Pancreas (tissue), 10 donors: ENCODE results near the gene NSD1. TPM values are rescaled to one million over a fixed set of nuclear protein-coding genes. Genes with fewer than 3 reads are reported as not detected.

Experiments used
- ATAC-seq, 4 donors: fragments of 200-7000 bp; cut with Tn5 transposase; one replicate each; pipeline versions ENCODE4 v1.8.0 to v1.9.1; 2020; ENCODE audit warnings: mild to moderate bottlenecking in 4 of 4, moderate library complexity in 4 of 4
- DNase-seq, 6 donors: peaks; one replicate each; pipeline ENCODE4 v3.0.0-alpha.2; 2020
- FAIRE-seq: peaks from 2 replicates; lab custom pipeline; 2012; peaks lifted over from hg19 to GRCh38; lab: Jason Lieb, UNC
- H3K27ac ChIP-seq, 4 donors: fragments of 200-600 bp; sonication (generic); 1 replicate in 3 of 4; 2 replicates in 1 of 4; pipeline versions ENCODE4 v1.5.0 to v1.8.0; 2020
- H3K27me3 ChIP-seq, 4 donors: fragments of 200-600 bp; one replicate each; pipeline ENCODE4 v1.8.0; 2021
- H3K36me3 ChIP-seq, 3 donors: fragments of 200-600 bp; sonication (generic) in 1 of 3; one replicate each; pipeline versions ENCODE4 v1.5.0 to v1.8.0; 2020 to 2021
- H3K4me1 ChIP-seq, 3 donors: fragments of 200-600 bp; one replicate each; pipeline ENCODE4 v1.8.0; 2021
- H3K4me3 ChIP-seq, 4 donors: fragments of 200-600 bp; sonication (generic) in 2 of 4; one replicate each; pipeline versions ENCODE4 v1.5.0 to v1.8.0; 2020 to 2021
- H3K9me3 ChIP-seq, 4 donors: fragments of 200-600 bp; one replicate each; pipeline ENCODE4 v1.8.0; 2021
- CTCF ChIP-seq, 4 donors: fragments of 200-600 bp; sonication (generic) in 3 of 4; IDR thresholded peaks; one replicate each; pipeline versions ENCODE4 v1.5.0 to v1.8.0; 2021; ENCODE audit warnings: antibody characterized with exemption in 4 of 4
- WGBS, 2 donors: extraction: QIAGEN DNeasy Blood & Tissue Kit; methylation state at CpG; one replicate each; pipeline ENCODE4 v1.1.7; 2013; 5-methylcytosine and 5-hydroxymethylcytosine counted together
- intact Hi-C, 3 donors: fragments of 100-400 bp; cut with DNase I; formaldehyde crosslinking; loops; one replicate each; pipeline versions ENCODE4 v1.11.1 to v1.14.2; 2022
- polyA plus RNA-seq, 2 donors: library from polyadenylated mRNA; stranded (reverse); fragments of 200-250 nt; gene quantifications; one replicate each; pipeline ENCODE4 v1.2.3, GENCODE V29; 2013
- total RNA-seq, 6 donors: library from RNA; stranded (reverse); fragmentation: NEBNext Ultra II Directional in 4 of 6; extraction: Animal tissue kit (Norgen Biotek cat#: 25700) in 4 of 6; gene quantifications; one replicate each; pipeline versions ENCODE4 v1.2.1 to v1.2.4, GENCODE V29; 2021 to 2023
- donor health status: healthy with polysubstance abuse.
- donor health status: DM: no; HTN: no; CAD: no; lungs with moderate emphysema.
- donor health status: DM: no; HTN: no; CAD: no.
- donor health status: control.
- donor health status: control.
- donor health status: Bipolar disorder and iron deficiency.
- donor health status: DM: yes; HTN: yes; CAD: no.
- donor health status: DM: no; HTN: no; CAD: no.
- donor health status: DM: no; HTN: no; CAD: no.
- donor health status: DM: yes; HTN: yes; CAD: no.

Gene NSD1
- total and polyA plus RNA-seq, 8 donors, result 6.9 to 51.2 (median 33.5) TPM

- Histone ChIP-seq H3K9me3 (no peaks in the 10 kb centered on the region), H3K4me3 (no peak overlapping the region), H3K27ac (no peak overlapping the region), H3K36me3 (peaks cover 0 to 73% (median 48%) of the 10 kb centered on the region in 3 donors), H3K4me1 (peaks cover 0 to 7% (median 0%) of the 10 kb centered on the region in 3 donors), H3K27me3 (no peaks in the 10 kb centered on the region)
- WGBS, 2 donors, result 86 to 91% methylated on average over 15 of the region's 15 CpGs
- ATAC-seq, result no peak
- FAIRE-seq, result no peak
- peak in 1 of 6 donors; percentile 38 for DNase-seq
- no peak for TF ChIP-seq CTCF (IDR thresholded peaks at IDR 0.05)
- intact Hi-C loops, result no loop called here
These were observed 200.6 kb downstream of the NSD1 start for GRCh38 chr5:177334155-177334551.

- FAIRE-seq (no peak), ATAC-seq (no peak), DNase-seq (peak in 1 of 6 donors; percentile 37)
- intact Hi-C loops, result no loop called here
- H3K9me3 ChIP-seq, result no peaks in the 10 kb centered on the region
- 86 to 90% methylated on average over 21 of the region's 21 CpGs for WGBS, 2 donors
- H3K4me1 ChIP-seq, result peaks cover 0 to 4% (median 0%) of the 10 kb centered on the region in 3 donors
- H3K36me3 ChIP-seq, result peaks cover 0 to 79% (median 46%) of the 10 kb centered on the region in 3 donors
- no peak for TF ChIP-seq CTCF (IDR thresholded peaks at IDR 0.05)
- no peak overlapping the region for H3K4me3 ChIP-seq
- H3K27ac ChIP-seq, result no peak overlapping the region
- no peaks in the 10 kb centered on the region for H3K27me3 ChIP-seq
These were observed 201.5 kb downstream of the NSD1 start for GRCh38 chr5:177334781-177335700.

GRCh38 chr5:177335701-177336065 lies 202.1 kb downstream of the NSD1 start:
- Histone ChIP-seq H3K9me3 (no peaks in the 10 kb centered on the region), H3K4me3 (no peak overlapping the region), H3K27ac (no peak overlapping the region), H3K27me3 (no peaks in the 10 kb centered on the region), H3K36me3 (peaks cover 0 to 79% (median 44%) of the 10 kb centered on the region in 3 donors), H3K4me1 (no peaks in the 10 kb centered on the region)
- FAIRE-seq, result no peak
- intact Hi-C loops, result no loop called here
- peak in 1 of 6 donors; percentile 33 for DNase-seq
- WGBS, 2 donors, result 83 to 89% methylated on average over 7 of the region's 7 CpGs
- ATAC-seq, result no peak
- TF ChIP-seq CTCF (IDR thresholded peaks at IDR 0.05), result no peak

GRCh38 chr5:177336112-177336511 lies 202.5 kb downstream of the NSD1 start:
- no peak overlapping the region for H3K4me3 ChIP-seq
- no peaks in the 10 kb centered on the region for H3K27me3 ChIP-seq
- H3K36me3 ChIP-seq, result peaks cover 0 to 79% (median 44%) of the 10 kb centered on the region in 3 donors
- no peak overlapping the region for H3K27ac ChIP-seq
- no peaks in the 10 kb centered on the region for H3K4me1 ChIP-seq
- intact Hi-C loops, result no loop called here
- TF ChIP-seq CTCF (IDR thresholded peaks at IDR 0.05), result no peak
- FAIRE-seq (no peak), DNase-seq (peak in 1 of 6 donors; percentile 64), ATAC-seq (peak in 3 of 4 donors; percentile 42 to 78 (median 54))
- WGBS, 2 donors, result 65 to 67% methylated on average over 12 of the region's 12 CpGs
- H3K9me3 ChIP-seq, result no peaks in the 10 kb centered on the region
